Ovary (tissue), 3 donors: ENCODE data around the gene AEN.

Source experiments
- EP300 ChIP-seq: sonication (generic); formaldehyde crosslinking; IDR thresholded peaks from one replicate; pipeline ENCODE4 v1.6.1; 2017; ENCODE audit warnings: antibody characterized with exemption
- TF ChIP-seq, protein P1 (sequence below), 3 donors: fragments of 450-650 bp in 2 of 3; fragments of 200-600 bp in 1 of 3; IDR thresholded peaks; one replicate each; pipeline versions ENCODE4 v1.5.1 to v1.8.0; 2016 to 2022; ENCODE audit warnings: antibody characterized with exemption in 3 of 3, mild to moderate bottlenecking in 1 of 3
- donor health status: DM: no; HTN: no; CAD: no.

GRCh38 chr15:88590759-88591158 is 30.4 kb upstream of the AEN start:
- TF ChIP-seq EP300: no peak
- TF ChIP-seq, protein P1, sequence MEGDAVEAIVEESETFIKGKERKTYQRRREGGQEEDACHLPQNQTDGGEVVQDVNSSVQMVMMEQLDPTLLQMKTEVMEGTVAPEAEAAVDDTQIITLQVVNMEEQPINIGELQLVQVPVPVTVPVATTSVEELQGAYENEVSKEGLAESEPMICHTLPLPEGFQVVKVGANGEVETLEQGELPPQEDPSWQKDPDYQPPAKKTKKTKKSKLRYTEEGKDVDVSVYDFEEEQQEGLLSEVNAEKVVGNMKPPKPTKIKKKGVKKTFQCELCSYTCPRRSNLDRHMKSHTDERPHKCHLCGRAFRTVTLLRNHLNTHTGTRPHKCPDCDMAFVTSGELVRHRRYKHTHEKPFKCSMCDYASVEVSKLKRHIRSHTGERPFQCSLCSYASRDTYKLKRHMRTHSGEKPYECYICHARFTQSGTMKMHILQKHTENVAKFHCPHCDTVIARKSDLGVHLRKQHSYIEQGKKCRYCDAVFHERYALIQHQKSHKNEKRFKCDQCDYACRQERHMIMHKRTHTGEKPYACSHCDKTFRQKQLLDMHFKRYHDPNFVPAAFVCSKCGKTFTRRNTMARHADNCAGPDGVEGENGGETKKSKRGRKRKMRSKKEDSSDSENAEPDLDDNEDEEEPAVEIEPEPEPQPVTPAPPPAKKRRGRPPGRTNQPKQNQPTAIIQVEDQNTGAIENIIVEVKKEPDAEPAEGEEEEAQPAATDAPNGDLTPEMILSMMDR (IDR thresholded peaks at IDR 0.05): no peak
